OCI-LY3 (cell line): ENCODE data around the gene PIWIL1.

Experiments used
- CTCF ChIP-seq: fragments of 200-600, 300-600 bp; sonication (generic); IDR thresholded peaks from 2 replicates; pipeline ENCODE4 v1.5.1; 2014; ENCODE audit warnings: antibody characterized with exemption, low read length, low read depth
- EZH2phosphoT487 ChIP-seq: fragments of 200-600 bp; shearing (Covaris generic); IDR thresholded peaks from 2 replicates; pipeline ENCODE4 v1.6.1; 2018; ENCODE audit warnings: antibody characterized with exemption, mixed run types, low read depth

- no peak for TF ChIP-seq CTCF
- no peak for TF ChIP-seq EZH2phosphoT487
These were observed 80.6 kb downstream of the PIWIL1 start for GRCh38 chr12:130418251-130418650.
